Testis (tissue), 3 donors: ENCODE results near the gene ARHGAP25. TPM values are rescaled to one million over a fixed set of nuclear protein-coding genes. Genes with fewer than 3 reads are reported as not detected.

Source experiments
- DNase-seq: peaks from one replicate; pipeline ENCODE4 v3.0.0-alpha.2; 2019
- H3K27ac ChIP-seq, 2 donors: fragments of 200-600 bp; sonication (generic); one replicate each; pipeline ENCODE4 v1.5.1; 2019
- H3K27me3 ChIP-seq: fragments of 200-600 bp; sonication (generic); one replicate; pipeline ENCODE4 v1.5.1; 2019
- H3K36me3 ChIP-seq: fragments of 200-600 bp; sonication (generic); one replicate; pipeline ENCODE4 v1.5.1; 2017; ENCODE audit warnings: low read depth; ENCODE audit errors: missing control alignments
- H3K4me1 ChIP-seq: fragments of 200-600 bp; sonication (generic); one replicate; pipeline ENCODE4 v1.5.1; 2019
- H3K4me3 ChIP-seq, 2 donors: fragments of 200-600 bp; sonication (generic); one replicate each; pipeline ENCODE4 v1.5.1; 2017 to 2019
- H3K9me3 ChIP-seq: fragments of 200-600 bp; sonication (generic); one replicate; pipeline ENCODE4 v1.5.1; 2017
- CTCF ChIP-seq, 3 experiments: fragments of 450-650 bp in 2 of 3; fragments of 200-600 bp in 1 of 3; sonication (generic) in 1 of 3; IDR thresholded peaks; one replicate each; pipeline ENCODE4 v1.5.1; 2016 to 2019; ENCODE audit warnings: antibody characterized with exemption in 3 of 3, mild to moderate bottlenecking in 2 of 3, moderate library complexity in 1 of 3
- POLR2A ChIP-seq: fragments of 450-650 bp; IDR thresholded peaks from one replicate; pipeline ENCODE4 v1.6.1; 2017; ENCODE audit warnings: antibody characterized with exemption, mild to moderate bottlenecking, moderate library complexity
- WGBS, 2 donors: methylation state at CpG; one replicate each; pipeline ENCODE4 v1.1.5; 2018; 5-methylcytosine and 5-hydroxymethylcytosine counted together
- intact Hi-C: fragments of 100-400 bp; cut with DNase I; formaldehyde crosslinking; loops from one replicate; pipeline ENCODE4 v1.15.1; 2023; ENCODE audit warnings: low total_unique reads
- polyA plus RNA-seq: library from polyadenylated mRNA; stranded (reverse); fragments of 350-450 nt; fragmentation: Illumina TruSeq; extraction: RNeasy Lipid Tissue Mini Kit (QIAGEN cat#74804); gene quantifications from one replicate; pipeline ENCODE4 v1.2.3, GENCODE V29; 2014; ENCODE audit warnings: low read depth, low replicate concordance; ENCODE audit not compliant: insufficient read depth
- total RNA-seq, 2 donors: library from RNA; depleted of rRNA; stranded (reverse); fragments of >200 nt; gene quantifications; one replicate each; pipeline ENCODE4 v1.2.3, GENCODE V29; 2016

ARHGAP25 gene
- total and polyA plus RNA-seq, 3 donors from 2014 or later, result 6.2 to 8.2 (median 6.7) TPM

- WGBS, 2 donors, result 81 to 92% methylated on average over 3 of the region's 3 CpGs
- intact Hi-C loops, result no loop called here
- no peak for DNase-seq
These were observed 115.9 kb downstream of the ARHGAP25 start for GRCh38 chr2:68850524-68850923.

GRCh38 chr2:68853035-68853434 is 118.4 kb downstream of the ARHGAP25 start:
- no peak for TF ChIP-seq CTCF (IDR thresholded peaks at IDR 0.05)
- no peak for TF ChIP-seq POLR2A
- H3K27me3 ChIP-seq, result no peaks in the 10 kb centered on the region
- H3K9me3 ChIP-seq, result no peaks in the 10 kb centered on the region
- H3K27ac ChIP-seq, result no peak overlapping the region
- no peaks in the 10 kb centered on the region for H3K36me3 ChIP-seq
- WGBS, 2 donors, result 64 to 76% methylated on average over 2 of the region's 2 CpGs
- H3K4me1 ChIP-seq, result no peaks in the 10 kb centered on the region
- DNase-seq, result no peak
- H3K4me3 ChIP-seq, result no peak overlapping the region
- intact Hi-C loops, result no loop called here

More at GRCh38 chr2:68850524-68850923, 115.9 kb downstream of the ARHGAP25 start:
- Histone ChIP-seq H3K4me3 (no peak overlapping the region), H3K4me1 (no peaks in the 10 kb centered on the region), H3K27me3 (no peaks in the 10 kb centered on the region), H3K27ac (no peak overlapping the region), H3K36me3 (no peaks in the 10 kb centered on the region), H3K9me3 (no peaks in the 10 kb centered on the region)
- TF ChIP-seq POLR2A (no peak), CTCF (IDR thresholded peaks at IDR 0.05) (no peak)

- intact Hi-C loops, result no loop called here
- TF ChIP-seq POLR2A, result no peak
- no peak for TF ChIP-seq CTCF (IDR thresholded peaks at IDR 0.05)
- no peaks in the 10 kb centered on the region for H3K4me1 ChIP-seq
- H3K36me3 ChIP-seq, result no peaks in the 10 kb centered on the region
- no peak overlapping the region for H3K27ac ChIP-seq
- no peak for DNase-seq
- no peak overlapping the region for H3K4me3 ChIP-seq
- 90 to 95% methylated on average over 4 of the region's 4 CpGs for WGBS, 2 donors
- H3K9me3 ChIP-seq, result no peaks in the 10 kb centered on the region
- no peaks in the 10 kb centered on the region for H3K27me3 ChIP-seq
These were observed 119.3 kb downstream of the ARHGAP25 start for GRCh38 chr2:68853915-68854314.

GRCh38 chr2:68854476-68854875 is 119.9 kb downstream of the ARHGAP25 start:
- intact Hi-C loops, result no loop called here
- Histone ChIP-seq H3K27me3 (no peaks in the 10 kb centered on the region), H3K27ac (no peak overlapping the region), H3K9me3 (no peaks in the 10 kb centered on the region), H3K4me1 (no peaks in the 10 kb centered on the region), H3K4me3 (no peak overlapping the region), H3K36me3 (no peaks in the 10 kb centered on the region)
- no peak for TF ChIP-seq POLR2A
- no peak for TF ChIP-seq CTCF (IDR thresholded peaks at IDR 0.05)
- no peak for DNase-seq

- intact Hi-C loops, result no loop called here
- no peaks in the 10 kb centered on the region for H3K9me3 ChIP-seq
These were observed 120.9 kb downstream of the ARHGAP25 start for GRCh38 chr2:68855550-68855949.

More at GRCh38 chr2:68855550-68855949, 120.9 kb downstream of the ARHGAP25 start:
- Histone ChIP-seq H3K27me3 (no peaks in the 10 kb centered on the region), H3K4me3 (no peak overlapping the region), H3K4me1 (no peaks in the 10 kb centered on the region), H3K27ac (no peak overlapping the region), H3K36me3 (no peaks in the 10 kb centered on the region)
- DNase-seq, result no peak
- 88 to 94% methylated on average over 3 of the region's 3 CpGs for WGBS, 2 donors
- TF ChIP-seq CTCF (IDR thresholded peaks at IDR 0.05) (no peak), POLR2A (no peak)
